ENCODE results near the gene RTEL1.

GRCh38 chr20:63695424-63696305 lies 37.6 kb downstream of the RTEL1 start:
- TF ChIP-seq CTCF (IDR thresholded peaks at IDR 0.05; ENCODE audit: low read depth, low read length) (no peak), POLR2A (IDR thresholded peaks at IDR 0.05; ENCODE audit: extremely low read depth, insufficient read length) (no peak)

All from NB4 (cell line).